Measurements from ENCODE around the gene FAM222B.

The FAM222B gene

GRCh38 chr17:28747801-28748750, 94.5 kb downstream of the FAM222B start:
- in situ Hi-C loops (cut with MboI; ENCODE audit: low sequenced_read_pairs): loop anchor here (25.0 kb wide), 1 partner anchor 364 kb away; no protein-coding TSS in a partner anchor

DNA sequence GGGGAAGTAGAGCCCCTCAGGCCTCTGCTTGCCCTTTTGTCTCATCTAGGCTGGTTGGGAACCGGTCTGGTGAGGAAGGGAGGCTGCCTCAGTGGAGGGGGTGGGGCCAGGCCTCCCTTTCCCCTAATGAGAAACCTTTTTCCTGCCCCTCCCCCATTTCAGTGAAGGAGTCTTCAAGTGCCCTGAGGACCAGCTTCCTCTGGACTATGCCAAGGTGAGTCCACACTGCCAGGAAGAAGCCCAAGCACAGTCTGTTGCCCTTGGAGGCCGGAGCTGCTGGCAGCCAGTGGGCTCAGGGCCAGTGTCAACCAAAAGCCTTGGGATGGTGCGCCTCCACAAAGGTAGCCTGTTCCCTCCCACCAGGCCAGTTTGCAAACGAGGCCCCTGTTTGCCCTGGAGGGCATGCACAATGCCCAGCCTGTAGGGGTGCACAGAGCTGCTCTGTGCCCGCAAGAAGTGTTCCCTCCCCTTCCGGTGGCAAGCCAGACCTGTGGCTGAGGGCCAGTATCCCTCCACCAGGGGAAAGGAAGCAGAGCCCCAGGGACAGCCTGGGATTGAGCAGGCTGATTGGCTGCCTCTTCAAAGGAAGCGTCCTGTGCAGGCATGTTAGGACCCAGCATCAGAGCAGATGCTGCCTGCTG, 95.4 kb downstream of the FAM222B start:
- in situ Hi-C loops (cut with MboI; ENCODE audit: low sequenced_read_pairs): loop anchor here (25.0 kb wide), 1 partner anchor 365 kb away; no protein-coding TSS in a partner anchor

- in situ Hi-C loops (cut with MboI; ENCODE audit: low sequenced_read_pairs): loop anchor here (25.0 kb wide), 1 partner anchor 366 kb away; no protein-coding TSS in a partner anchor
These were observed 96.0 kb downstream of the FAM222B start for GRCh38 chr17:28746611-28747050.

DNA sequence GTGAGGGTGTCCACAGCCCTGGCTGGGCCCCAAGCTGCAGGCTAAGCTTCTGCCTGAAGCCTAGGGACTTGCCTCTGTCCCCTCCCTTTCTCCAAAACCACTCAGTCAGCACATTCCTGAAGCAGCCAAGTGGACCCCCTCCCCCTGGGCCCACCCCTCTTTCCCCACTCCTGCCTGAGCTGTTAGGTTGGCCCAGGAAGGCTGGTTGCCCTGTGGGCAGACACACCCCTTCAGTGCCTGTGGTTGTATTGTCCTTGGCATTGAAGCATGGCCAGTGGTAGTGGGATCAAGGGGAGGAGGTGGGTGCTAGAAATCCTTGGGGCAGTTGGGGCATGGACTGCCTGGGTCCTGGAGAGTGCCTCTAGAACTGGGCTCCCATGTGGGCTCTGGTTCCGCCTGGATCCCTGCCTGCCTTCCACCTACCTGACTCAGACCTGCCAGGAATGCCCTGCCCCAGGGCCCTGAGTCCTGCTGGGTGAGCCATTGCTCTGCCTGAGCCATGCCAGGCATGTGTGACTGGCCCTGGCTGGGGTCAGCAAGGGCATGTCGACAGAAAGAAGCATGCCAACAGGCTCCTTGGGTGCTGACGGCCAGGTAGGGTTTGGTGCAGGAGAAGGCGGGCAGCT, 96.7 kb downstream of the FAM222B start:
- in situ Hi-C loops (cut with MboI; ENCODE audit: low sequenced_read_pairs): loop anchor here (25.0 kb wide), 1 partner anchor 366 kb away; no protein-coding TSS in a partner anchor

GRCh38 chr17:28744972-28745785, 97.4 kb downstream of the FAM222B start:
- in situ Hi-C loops (cut with MboI; ENCODE audit: low sequenced_read_pairs): loop anchor here (25.0 kb wide), 1 partner anchor 367 kb away; no protein-coding TSS in a partner anchor

GRCh38 chr17:28744104-28744971, 98.3 kb downstream of the FAM222B start:
- in situ Hi-C loops (cut with MboI; ENCODE audit: low sequenced_read_pairs): loop anchor here (25.0 kb wide), 1 partner anchor 368 kb away; no protein-coding TSS in a partner anchor

- in situ Hi-C loops (cut with MboI; ENCODE audit: low sequenced_read_pairs): loop anchor here (25.0 kb wide), 1 partner anchor 369 kb away; no protein-coding TSS in a partner anchor
These were observed 99.1 kb downstream of the FAM222B start, which contains the start of gene TRAF4 for GRCh38 chr17:28743243-28744103. Gene TRAF4 (plus strand): TSS chr17:28744011. CDS start chr17:28744113, 102 bp downstream.

- in situ Hi-C loops (cut with MboI; ENCODE audit: low sequenced_read_pairs): loop anchor here (25.0 kb wide), 1 partner anchor 371 kb away; no protein-coding TSS in a partner anchor
These were observed 100.9 kb downstream of the FAM222B start for GRCh38 chr17:28741358-28742349.

GRCh38 chr17:28740406-28741357, 101.9 kb downstream of the FAM222B start:
- in situ Hi-C loops (cut with MboI; ENCODE audit: low sequenced_read_pairs): loop anchor here (25.0 kb wide), 1 partner anchor 372 kb away; no protein-coding TSS in a partner anchor

GRCh38 chr17:28738680-28739384, 103.8 kb downstream of the FAM222B start:
- in situ Hi-C loops (cut with MboI; ENCODE audit: low sequenced_read_pairs): loop anchor here (25.0 kb wide), 1 partner anchor 373 kb away; no protein-coding TSS in a partner anchor

DNA sequence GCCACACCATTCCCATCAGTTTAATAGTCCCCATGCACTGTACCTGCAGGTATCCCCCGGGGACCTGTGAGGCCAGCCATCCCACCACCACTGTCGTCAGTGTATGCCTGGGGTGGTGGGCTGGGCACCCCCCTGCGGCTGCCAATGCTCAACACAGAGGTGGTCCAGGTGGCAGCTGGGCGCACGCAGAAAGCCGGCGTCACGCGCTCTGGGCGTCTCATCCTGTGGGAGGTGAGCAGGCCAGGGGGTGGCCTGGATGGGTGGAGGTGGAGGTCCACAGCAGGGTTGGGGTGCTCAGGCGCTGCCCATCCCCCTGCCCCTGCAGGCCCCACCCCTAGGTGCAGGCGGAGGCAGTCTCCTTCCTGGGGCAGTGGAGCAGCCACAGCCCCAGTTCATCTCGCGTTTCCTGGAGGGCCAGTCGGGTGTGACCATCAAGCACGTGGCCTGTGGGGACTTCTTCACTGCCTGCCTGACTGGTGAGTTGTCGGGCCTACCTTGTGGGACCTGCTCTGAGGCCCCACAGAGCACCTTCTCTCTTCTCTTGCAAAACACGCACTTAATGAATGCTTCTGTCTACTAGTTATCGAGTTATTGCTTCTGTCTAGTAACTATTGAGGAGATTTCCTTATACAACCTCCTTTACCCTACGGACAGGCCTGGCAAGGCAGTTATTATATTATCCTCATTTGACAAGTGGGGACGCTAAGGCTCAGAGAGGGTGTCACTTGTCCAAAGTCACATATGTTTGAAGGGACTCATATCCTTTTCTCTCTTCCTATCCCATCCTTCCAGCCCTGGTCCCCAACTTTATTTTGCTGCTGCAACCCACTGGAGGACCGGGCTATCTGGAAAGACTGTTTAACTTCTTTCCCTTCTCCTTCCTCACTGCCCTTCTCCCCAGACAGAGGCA, 104.6 kb downstream of the FAM222B start:
- in situ Hi-C loops (cut with MboI; ENCODE audit: low sequenced_read_pairs): loop anchor here (25.0 kb wide), 1 partner anchor 374 kb away; no protein-coding TSS in a partner anchor

- in situ Hi-C loops (cut with MboI; ENCODE audit: low sequenced_read_pairs): loop anchor here (25.0 kb wide), 1 partner anchor 375 kb away; no protein-coding TSS in a partner anchor
These were observed 105.3 kb downstream of the FAM222B start for GRCh38 chr17:28737316-28737715.

DNA sequence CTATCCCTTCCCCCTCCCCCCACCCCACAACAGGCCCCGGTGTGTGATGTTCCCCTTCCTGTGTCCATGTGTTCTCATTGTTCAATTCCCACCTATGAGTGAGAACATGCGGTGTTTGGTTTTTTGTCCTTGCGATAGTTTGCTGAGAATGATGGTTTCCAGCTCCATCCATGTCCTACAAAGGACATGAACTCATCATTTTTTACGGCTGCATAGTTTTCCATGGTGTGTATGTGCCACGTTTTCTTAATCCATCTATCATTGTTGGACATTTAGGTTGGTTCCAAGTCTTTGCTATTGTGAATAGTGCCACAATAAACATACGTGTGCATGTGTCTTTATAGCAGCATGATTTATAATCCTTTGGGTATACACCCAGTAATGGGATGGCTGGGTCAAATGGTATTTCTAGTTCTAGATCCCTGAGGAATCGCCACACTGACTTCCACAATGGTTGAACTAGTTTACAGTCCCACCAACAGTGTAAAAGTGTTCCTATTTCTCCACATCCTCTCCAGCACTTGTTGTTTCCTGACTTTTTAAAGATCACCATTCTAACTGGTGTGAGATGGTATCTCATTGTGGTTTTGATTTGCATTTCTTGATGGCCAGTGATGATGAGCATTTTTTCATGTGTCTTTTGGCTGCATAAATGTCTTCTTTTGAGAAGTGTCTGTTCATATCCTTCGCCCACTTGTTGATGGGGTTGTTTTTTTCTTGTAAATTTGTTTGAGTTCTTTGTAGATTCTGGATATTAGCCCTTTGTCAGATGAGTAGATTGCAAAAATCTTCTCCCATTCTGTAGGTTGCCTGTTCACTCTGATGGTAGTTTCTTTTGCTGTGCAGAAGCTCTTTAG, 106.4 kb downstream of the FAM222B start:
- in situ Hi-C loops (cut with MboI; ENCODE audit: low sequenced_read_pairs): loop anchor here (25.0 kb wide), 1 partner anchor 376 kb away; no protein-coding TSS in a partner anchor

All from HL-60/S4 (cell line).